GM18873 (cell line): ENCODE results near the gene EXOC3L4.

ENCODE experiments used
- ATAC-seq: cut with Tn5 transposase; IDR thresholded peaks from one replicate; pipeline ENCODE4 v1.9.1; 2021; ENCODE audit warnings: mild to moderate bottlenecking, moderate library complexity, moderate number of reproducible peaks; ENCODE audit not compliant: unreplicated experiment, low FRiP score

EXOC3L4 gene

GRCh38 chr14:103070263-103070885, 24.2 kb upstream of the EXOC3L4 start:
- no peak for ATAC-seq

DNA sequence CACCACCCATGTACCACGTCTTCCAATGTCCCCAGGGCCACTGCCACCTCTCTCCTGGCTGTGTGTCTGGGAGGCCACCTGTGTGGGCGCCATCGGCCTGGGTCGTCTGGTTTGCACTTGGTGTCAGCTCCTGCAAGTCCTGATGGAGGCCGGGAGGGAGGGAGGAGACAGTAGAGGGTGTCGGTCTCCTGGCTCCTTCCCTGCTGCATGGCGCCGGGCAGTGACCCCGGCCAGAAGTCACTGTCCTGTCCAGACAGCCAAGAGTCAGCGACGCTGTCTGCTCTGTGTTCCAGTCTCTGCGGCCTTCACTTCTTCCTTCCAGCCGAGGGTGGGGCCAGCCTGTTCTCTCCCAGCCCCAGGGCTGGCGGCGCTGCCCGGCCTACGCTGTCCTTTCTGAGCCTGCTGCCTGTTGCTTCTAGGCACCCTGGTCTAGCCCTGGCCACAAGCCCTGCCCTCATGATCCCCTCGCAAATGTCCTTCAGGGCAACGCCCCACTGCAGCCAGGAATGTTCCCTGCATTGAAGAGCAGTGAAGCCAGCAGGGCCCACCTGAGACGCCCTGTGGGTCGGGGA, 23.5 kb upstream of the EXOC3L4 start:
- no peak for ATAC-seq

DNA sequence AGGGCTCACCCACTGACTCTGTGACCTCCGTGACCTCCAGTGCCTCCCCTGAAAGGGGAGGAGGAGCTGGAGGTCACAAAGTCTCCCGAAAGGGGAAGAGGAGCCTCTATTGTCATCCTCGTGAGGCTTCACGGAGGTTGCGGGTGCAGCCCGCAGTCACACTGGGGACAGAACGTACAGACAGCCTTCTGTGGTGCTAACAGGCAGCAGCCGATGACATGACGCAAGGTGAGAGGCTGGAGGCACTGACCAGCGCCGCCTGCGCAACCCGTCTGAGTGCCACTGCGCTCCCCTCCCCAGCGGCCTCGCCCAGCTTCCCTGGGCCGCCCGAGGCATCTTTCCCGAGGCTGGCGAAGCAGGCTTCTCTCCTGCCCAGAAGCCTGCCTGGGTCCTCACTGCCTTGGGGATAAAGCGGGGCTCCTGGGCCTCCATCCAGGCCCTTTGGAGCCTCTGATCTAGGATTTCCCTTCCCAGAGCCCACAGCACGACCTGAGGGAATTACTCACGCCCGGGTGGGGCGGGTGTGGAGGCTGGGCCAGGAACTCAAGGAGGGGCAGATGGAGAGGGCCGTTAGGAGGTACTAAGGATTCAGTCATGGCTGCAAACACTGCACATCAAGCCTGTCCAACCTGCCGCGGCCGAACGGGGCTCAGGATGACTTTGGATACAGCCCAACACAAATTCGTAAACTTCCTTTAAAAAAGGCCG, 22.8 kb upstream of the EXOC3L4 start:
- no peak for ATAC-seq

GRCh38 chr14:103072595-103073366, 21.7 kb upstream of the EXOC3L4 start:
- ATAC-seq = no peak

- no peak for ATAC-seq
These were observed 21.1 kb upstream of the EXOC3L4 start for GRCh38 chr14:103073367-103073875.

DNA sequence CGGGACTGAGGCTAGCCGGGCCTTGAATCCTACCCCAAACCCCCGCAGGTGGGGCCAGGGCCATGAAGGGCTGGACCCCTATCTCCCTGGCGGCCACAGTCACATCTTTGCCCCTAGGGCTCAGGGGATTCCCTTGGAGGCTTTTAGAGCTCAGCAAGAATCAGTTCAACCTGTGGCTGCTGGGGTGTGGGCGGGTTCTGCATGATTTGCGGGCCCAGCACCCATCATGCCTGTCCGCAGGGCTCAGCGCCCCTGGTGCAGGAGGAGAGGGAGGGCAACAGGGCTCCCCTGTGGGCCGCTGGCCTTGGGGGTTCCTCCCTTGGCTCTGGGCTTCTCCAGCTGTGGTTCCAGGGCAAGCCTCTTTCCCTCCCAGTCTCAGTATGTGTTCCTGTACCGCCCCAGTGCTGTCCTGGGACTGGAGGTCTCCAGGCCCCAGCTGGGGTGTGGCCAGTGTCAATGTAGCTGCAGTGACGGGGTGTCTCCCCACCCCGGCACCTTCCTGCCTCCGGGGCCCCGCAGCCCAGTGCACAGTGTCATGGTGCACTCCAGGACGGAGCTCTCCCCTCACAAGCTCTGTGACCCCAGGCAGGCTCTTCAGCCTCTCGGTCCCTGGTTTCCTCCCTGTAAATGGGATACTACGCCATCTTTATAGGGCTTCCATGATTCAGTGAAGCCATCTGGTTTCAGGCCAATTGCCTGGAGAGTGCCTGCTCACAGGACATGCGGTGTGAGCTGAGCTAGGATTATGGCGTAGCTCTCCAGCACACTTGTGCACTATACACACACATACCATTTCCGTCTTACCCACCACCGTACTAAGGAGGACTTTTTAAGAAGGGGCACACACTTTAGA, 20.4 kb upstream of the EXOC3L4 start:
- ATAC-seq = no peak

GRCh38 chr14:103074729-103075367, 19.7 kb upstream of the EXOC3L4 start:
- no peak for ATAC-seq

DNA sequence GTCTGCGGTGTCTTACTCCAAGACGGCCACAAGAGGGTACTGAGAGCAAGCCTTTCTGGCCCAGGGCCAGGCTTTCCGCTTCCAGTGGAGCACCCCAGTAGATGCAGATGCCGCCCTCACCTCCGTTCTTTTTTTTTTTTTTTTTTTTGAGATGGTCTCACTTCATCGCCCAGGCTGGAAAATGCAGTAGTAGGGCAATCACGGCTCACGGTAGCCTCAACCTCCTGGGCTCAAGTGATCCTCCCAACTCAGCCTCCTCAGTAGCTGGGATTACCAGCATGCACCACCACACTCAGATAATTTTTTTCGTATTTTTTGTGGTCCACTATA, 16.1 kb upstream of the EXOC3L4 start:
- ATAC-seq = no peak

DNA sequence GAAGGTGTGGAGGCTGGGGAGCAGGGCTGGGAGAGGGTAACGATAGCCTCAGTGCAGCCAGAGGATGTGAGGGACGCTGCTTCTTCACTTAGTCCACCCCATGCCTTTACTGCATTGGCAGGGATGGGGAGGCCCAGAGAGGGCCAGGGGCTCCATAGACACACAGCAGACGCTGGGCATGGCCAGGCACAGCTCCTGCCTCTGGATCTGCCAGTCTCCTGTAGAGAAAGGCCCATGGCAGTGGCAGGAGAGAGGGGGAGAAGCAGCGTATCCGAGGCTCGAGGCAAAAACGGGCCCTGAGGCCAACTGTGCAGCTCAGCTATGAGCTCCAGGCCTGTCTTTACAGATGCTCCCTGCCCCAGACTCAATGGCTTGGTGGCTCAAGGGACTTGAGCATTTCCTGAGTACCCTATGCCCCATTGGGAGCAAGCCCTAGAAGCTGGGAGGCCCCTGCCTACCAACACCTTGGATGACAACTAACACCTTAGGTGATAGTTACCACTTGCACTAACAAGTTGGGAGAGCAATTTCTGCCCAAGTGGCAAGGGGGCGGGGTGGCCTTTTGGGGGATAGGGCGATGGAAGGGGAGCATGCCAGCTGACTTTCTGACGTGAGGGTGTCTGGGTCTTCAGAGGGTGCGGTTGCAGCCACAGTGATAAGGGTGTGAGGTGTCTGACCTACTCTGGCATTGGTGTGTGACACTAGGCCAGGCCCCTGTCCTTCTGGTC, 15.5 kb upstream of the EXOC3L4 start:
- no peak for ATAC-seq

DNA sequence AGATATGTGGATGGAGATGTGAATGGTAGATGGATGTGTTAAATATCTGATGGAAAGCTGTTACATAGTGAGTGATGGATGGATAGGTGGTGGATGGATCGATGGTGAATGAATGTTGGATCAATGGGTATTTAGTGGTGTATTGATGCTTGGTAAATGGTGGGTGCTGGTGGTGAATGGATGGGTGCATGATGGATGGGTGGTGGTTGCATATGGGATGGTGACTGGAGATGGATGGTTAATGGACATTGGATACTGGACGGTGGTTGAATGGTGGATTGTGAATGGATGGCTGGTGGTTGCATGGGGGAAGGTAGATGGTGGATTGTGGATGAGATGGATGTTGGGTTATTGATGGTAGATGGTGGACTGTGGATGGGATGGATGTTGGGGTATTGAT, 12.6 kb upstream of the EXOC3L4 start:
- ATAC-seq = no peak

DNA sequence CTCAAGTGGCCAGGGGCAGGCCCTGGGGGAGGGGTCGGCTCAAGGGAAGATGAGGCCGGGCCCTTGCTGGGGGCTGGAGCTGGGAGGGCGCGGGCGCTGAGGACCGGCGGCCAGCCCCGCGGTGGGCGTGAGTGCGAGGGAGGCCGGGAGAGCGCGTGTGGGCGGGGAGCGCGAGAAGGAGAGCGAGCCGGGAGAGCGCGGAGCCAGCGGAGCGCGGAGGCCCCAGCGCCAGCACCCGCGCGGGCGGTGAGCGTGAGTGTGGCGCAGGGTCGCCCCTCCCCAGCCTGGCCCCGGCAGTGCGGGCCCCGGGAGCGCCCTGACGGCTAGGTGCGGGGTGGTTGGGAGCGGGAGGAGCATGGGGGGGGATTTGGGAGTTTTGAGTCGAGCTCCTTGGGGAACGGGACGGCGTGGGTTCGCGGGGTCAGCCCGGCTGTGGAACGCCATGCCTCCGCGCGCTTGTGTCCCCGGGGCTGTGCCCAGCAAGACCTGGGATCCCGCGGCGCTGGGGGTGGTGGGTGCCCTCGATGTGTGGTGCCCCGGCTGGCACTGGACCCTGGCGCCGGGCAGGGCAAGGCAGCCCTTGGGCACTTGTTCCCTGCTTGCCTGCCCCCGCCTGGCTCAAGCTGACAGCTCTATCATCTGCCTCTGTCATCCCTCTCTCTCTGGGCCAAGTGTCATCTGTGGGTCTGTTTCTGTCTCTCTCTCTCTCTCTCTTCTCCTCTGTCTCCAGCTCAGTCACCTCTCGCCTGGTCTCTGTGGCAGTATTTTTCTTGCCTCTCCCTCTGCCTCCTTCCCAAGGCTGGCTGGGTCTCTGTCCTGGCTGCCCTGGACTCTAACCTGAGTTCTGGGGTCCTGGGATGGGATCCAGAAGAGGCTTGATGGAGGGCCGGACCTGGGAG, 10.3 kb upstream of the EXOC3L4 start, which contains the start of gene LBHD2:
LBHD2 (plus strand) TSS at position 190 of the 899 bp plus-strand sequence. CDS start 1,803 bp downstream, outside the sequence.
- no peak for ATAC-seq

- ATAC-seq = no peak
These were observed 9.1 kb upstream of the EXOC3L4 start for GRCh38 chr14:103085106-103086091.

GRCh38 chr14:103086771-103087342, 7.7 kb upstream of the EXOC3L4 start:
- no peak for ATAC-seq

- ATAC-seq = no peak
These were observed 7.1 kb upstream of the EXOC3L4 start for GRCh38 chr14:103087343-103087835.

DNA sequence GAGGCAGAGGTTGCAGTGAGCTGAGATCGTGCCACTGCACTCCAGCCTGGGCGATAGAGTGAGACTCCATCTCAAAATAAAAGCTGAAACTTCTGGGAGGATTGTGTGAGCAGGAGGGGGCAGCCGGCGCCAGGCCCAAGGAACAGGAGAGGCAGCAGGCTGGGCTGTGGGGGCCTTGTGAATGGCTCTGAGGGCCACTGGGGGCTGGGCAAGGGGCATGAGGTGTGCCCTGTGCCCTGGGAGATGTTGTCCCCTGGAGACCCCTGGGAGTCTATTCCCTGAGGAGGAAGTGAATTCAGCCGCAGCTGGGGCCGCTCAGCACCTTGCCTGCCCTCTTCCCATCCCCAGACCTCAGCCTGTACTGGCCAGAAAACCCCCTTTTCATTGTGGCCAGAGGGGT, 5.6 kb upstream of the EXOC3L4 start:
- no peak for ATAC-seq
